ENCODE data around the gene SEMA6B.

GRCh38 chr19:4499318-4499717, 60.2 kb downstream of the SEMA6B start:
- no peak for TF ChIP-seq BCL11A (tag by site-specific recombination; IDR thresholded peaks at IDR 0.05; ENCODE audit: low read depth)
- TF ChIP-seq CTCF (tag by site-specific recombination; IDR thresholded peaks at IDR 0.05), result no peak
- TF ChIP-seq GLI4 (tag by site-specific recombination; IDR thresholded peaks at IDR 0.05), result no peak
- TF ChIP-seq ZNF555 (tag by site-specific recombination; conservative IDR thresholded peaks at IDR 0.05), result no peak
- TF ChIP-seq ZNF513 (tag by site-specific recombination; IDR thresholded peaks at IDR 0.05), result no peak
- TF ChIP-seq ZNF335 (tag by site-specific recombination; conservative IDR thresholded peaks at IDR 0.05), result no peak
- TF ChIP-seq ZBTB8A (tag by site-specific recombination; IDR thresholded peaks at IDR 0.05), result no peak
- TF ChIP-seq ZBTB44 (tag by site-specific recombination; IDR thresholded peaks at IDR 0.05), result no peak
- no peak for TF ChIP-seq ZNF768 (tag by site-specific recombination; IDR thresholded peaks at IDR 0.05)
- no peak for TF ChIP-seq ZNF548 (tag by site-specific recombination; IDR thresholded peaks at IDR 0.05)
- TF ChIP-seq REST (tag by site-specific recombination; IDR thresholded peaks at IDR 0.05), result no peak
- no peak for TF ChIP-seq ZNF274 (IDR thresholded peaks at IDR 0.05; ENCODE audit: low read length)
- no peak for TF ChIP-seq ZNF274 (tag by site-specific recombination; IDR thresholded peaks at IDR 0.05; ENCODE audit: borderline replicate concordance)
- no peak for TF ChIP-seq ZNF354C (tag by site-specific recombination; IDR thresholded peaks at IDR 0.05; ENCODE audit: borderline replicate concordance, low read depth)

Measured in HEK293 (cell line).